GM19395 (cell line): ENCODE measurements around the gene DIAPH2.

ENCODE experiments used
- ATAC-seq: cut with Tn5 transposase; IDR thresholded peaks from one replicate; pipeline ENCODE4 v1.9.1; 2021; ENCODE audit warnings: mild to moderate bottlenecking, moderate library complexity; ENCODE audit not compliant: unreplicated experiment

Gene DIAPH2

DNA sequence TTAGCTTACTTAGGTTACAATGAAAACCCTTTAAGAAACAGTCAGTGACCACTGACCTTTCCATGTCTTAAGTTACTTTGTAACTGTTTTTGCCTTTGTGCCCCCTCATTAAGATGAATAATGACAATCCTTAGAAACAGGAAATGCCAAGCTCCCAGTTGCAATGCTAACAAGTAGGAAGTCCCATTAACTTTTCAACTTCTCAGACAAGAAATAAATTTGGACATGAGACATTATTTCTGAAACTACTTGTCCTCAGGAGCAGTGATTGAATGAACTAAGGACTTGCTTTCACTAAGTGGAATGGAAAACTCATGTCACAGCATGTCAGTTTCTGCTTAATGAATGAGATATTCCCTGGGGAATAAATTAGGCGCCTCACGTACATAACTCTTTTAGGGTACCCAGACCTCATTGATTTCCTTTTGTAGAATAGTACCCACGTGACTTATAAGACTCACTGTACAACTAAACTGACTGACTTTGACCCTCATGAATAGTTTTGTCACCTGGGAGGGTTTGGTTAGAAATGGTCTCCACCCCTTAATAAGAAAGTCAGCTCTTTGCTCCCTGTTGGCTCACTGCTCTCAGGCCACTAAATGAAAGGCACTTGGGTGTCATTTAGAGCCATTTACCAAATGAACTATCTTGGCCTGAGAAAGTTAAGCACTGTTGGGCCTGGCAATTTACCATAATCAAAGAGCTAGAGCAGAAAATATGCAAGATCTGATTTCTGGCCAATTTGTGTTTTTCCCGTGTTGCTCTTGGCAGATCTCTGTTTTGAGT, 582.9 kb downstream of the DIAPH2 start:
- ATAC-seq: no peak

GRCh38 chrX:97268182-97268680, 583.6 kb downstream of the DIAPH2 start:
- ATAC-seq: no peak

GRCh38 chrX:97284531-97284930, 599.9 kb downstream of the DIAPH2 start:
- no peak for ATAC-seq

DNA sequence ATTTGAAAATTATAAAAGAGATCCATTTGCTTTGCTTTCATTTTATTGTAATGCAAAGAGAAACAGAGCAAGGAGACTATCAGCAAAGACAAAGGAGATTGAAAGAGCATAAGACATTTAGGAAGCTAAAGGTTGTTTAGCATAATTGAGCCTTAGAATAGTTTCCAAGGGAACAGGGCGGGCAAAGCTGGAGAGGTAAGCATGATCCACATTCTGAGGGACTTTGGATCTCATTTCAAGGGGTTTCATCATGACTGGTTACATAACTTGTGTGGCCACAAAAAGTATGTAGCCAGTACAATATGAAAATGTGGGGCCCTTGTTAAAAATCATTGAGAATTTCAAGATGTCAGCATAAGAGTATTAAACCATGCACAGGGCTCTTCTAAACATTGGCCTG, 605.6 kb downstream of the DIAPH2 start:
- ATAC-seq: no peak

- no peak for ATAC-seq
Measured at GRCh38 chrX:97294041-97294440, 609.4 kb downstream of the DIAPH2 start.

GRCh38 chrX:97295954-97296353, 611.3 kb downstream of the DIAPH2 start:
- ATAC-seq: no peak

DNA sequence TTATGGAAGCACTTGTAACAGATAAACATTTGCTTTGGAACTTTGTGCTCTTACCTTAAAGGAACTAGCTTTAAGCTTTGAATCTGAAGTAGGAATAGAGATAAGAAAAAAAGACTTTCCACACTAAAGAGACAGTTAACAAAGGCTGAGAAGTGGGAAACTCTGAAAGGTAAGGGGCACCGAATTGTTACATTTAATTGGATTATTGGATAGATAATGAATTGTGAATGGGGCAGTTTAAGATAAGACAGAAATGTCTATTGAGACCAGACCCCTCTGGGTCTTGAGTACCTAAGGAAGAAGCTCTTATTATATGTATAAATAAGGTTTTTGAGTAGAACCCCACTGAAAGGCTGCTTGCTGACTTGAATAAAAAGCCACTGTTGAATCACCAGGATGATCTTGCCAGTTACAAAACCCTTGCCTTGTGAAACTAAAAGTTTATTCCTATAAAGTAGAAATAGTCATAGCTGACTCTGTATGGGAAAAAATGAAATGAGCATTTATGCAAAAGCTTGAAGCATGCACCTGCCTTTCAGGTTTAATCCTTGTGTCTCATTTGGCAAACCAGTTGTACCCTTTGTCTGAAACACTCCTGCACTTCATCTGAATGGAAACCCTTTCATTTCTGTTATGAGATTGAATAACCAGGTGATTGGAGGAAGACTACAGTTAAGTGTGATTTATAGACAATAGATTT, 622.3 kb downstream of the DIAPH2 start:
- ATAC-seq: no peak

- ATAC-seq: no peak
Measured at GRCh38 chrX:97308171-97308570, 623.5 kb downstream of the DIAPH2 start.

DNA sequence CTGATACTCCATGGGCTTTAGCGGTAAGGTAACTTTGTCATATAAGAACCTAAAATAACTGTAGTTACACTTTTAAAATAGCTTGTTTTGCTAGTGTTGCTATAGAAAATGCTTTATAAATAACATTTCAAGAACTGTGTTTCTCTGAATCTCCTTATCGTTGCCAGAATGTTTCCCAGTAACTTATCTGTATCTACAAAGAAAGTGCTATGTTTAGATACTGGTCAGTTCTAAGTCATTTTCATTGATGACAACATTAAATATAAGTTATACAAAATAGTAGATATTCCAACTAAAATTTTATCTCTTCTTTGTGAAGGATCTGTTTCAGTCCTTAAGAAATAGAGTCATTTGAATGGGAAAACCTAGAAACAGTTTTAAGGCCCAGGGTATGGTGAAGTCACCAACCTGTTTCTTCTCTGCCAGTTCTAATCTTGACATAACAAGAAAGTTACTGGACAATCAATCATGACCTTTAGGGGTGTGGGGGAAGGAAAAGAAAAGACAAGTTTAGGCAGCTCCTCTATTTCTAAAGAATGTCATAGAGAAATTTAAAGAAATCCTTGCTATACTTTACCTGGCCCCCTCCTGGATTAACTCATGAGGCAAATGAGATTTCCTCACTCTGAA, 625.0 kb downstream of the DIAPH2 start:
- no peak for ATAC-seq

- ATAC-seq: no peak
Measured at GRCh38 chrX:97310373-97310772, 625.7 kb downstream of the DIAPH2 start.

GRCh38 chrX:97311066-97311778, 626.6 kb downstream of the DIAPH2 start:
- no peak for ATAC-seq

DNA sequence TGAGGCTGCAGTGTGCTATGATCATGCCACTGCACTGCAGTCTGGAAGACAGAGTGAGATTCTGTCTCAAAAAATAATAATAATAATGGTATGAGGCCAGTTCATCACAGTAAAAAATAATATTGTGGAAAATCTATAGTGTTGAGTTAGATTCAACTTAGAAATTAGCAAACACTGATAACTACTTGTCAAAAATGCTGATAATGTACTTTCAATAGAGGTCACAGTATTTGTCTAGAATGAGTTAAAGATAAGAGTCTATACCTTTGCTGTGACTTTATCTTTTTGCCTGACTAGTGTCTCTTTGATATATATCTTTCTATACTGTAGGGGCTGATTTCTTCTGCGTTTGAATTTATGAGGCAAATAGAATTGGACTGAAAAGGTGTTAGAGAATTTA, 629.7 kb downstream of the DIAPH2 start:
- no peak for ATAC-seq

DNA sequence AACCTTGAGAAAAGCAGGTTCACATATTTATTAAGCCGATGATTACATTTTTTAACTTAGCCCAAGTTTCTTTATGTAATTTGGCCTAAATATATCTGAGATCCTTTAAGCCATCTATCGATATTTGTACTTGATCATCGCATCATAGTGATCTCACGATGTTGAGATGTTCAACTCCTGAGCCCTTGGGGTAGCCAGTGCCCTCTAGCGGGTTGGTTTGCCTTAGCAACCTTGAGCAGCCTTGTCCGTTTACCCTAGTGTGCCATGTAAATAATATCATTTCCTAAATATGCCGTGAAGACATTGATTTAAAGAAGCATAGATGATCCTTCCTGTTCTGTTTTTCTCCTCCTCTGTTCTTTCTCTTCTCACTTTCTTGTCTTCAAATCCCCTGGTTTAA, 631.3 kb downstream of the DIAPH2 start:
- ATAC-seq: no peak

DNA sequence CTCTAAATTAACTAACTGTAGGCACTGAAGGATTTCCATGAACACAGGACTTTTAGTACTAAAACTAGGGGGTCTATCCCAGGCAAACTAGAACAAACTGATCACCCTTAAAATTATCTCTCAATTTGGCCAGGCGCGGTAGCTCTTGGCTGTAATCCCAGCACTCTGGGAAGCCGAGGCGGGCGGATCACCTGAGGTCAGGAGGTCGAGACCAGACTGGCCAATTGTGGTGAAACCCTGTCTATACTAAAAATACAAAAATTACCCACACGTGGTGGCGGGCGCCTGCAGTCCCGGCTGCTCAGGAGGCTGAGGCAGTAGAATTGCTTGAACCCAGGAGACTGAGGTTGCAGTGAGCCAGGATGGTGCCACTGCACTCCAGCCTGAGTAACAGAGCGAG, 635.7 kb downstream of the DIAPH2 start:
- ATAC-seq: no peak

DNA sequence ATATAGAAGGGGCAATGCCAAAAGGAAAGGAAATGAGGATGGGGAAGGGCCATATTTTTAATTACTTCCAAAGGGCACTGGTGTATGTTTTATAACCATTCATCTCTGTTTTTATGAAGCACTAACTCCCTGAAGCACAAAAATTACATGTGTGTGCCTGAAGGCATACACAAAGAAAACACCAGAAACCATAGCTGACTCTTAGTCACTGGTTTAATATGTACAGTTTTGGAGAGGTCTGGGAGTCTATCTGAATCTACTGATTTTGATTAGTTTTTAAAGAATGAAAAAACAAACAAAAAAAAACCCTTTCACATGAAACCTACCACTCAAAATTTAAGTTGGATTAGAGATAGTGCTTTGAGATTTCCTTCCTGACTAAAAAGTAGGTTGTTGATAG, 637.8 kb downstream of the DIAPH2 start:
- no peak for ATAC-seq

GRCh38 chrX:97326456-97326855, 641.8 kb downstream of the DIAPH2 start:
- ATAC-seq: peak; percentile 97

DNA sequence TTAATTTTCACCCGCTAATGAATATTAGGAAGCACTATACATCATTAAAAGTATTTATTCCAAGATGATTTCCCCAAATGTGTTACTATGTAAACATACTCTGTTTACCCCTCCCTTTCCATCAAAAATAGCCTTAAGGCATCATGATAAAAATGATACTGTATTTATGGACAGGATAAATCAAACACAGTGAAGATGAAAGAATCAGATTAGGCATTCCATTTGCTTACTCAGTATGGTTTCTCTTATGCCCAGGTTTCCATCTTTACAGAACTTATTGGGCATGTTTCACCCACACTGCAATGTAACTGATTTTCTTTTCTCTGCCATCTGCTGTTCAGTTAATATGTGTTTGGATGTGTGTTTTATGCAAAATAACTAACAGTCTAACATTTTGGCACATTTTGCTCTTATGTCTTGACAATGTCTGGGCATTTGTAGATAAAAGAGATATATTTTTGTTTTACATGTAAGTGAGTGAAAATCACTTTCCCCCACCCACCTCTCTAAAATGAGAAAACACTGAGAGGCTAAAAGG, 644.3 kb downstream of the DIAPH2 start:
- no peak for ATAC-seq

DNA sequence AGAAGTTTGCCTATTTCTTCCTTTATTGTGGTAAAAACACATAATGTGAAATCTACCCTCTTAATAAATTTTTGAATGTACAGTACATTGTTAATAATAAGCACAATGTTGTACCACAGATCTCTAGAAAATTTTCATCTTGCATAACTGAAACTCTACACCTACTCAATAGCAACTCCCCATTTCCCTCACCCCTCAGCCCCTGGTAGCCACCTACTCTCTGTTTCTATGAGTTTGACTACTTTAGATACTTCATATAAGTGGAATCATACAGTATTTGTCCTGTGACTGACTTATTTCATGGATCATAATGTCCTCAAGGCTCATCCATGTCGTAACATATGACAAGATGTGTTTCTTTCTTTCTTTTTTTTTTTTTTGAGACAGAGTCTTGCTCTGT, 645.5 kb downstream of the DIAPH2 start:
- peak; percentile 53 for ATAC-seq

DNA sequence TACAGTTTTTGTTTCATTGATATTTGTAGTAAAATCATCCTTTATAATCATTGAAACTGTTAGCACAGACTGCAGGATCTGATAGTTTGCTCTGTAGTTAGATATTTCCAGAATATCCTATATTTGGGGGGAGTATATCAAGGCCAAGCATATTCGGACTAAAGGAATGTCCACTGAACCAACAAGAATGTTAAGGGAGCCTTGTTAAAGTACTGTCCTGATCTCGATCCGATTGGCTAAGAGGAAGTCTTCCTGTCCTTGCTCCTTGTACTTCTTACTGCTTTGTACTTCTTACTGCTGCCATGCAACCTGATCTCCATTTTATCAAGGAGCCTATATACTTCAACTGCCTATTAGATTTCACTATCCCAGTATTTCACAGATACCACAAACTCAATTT, 648.3 kb downstream of the DIAPH2 start:
- no peak for ATAC-seq

GRCh38 chrX:97334850-97335249, 650.2 kb downstream of the DIAPH2 start:
- no peak for ATAC-seq

GRCh38 chrX:97344724-97345123, 660.1 kb downstream of the DIAPH2 start:
- no peak for ATAC-seq
